IMR-90 (cell line): Measurements from ENCODE around the gene NXPE3. TPM values are rescaled to one million over a fixed set of nuclear protein-coding genes. Genes with fewer than 3 reads are reported as not detected.

ENCODE experiments used
- ATAC-seq: fragments of 200-7000 bp; cut with Tn5 transposase; 2 replicates; pipeline ENCODE4 v1.9.1; 2020; ENCODE audit warnings: low read depth, mild to moderate bottlenecking, moderate library complexity
- BruUV-seq: library from RNA; stranded (reverse); fragments of 400-500 nt; replicated peaks from 2 replicates; lab custom pipeline; 2021; lab: Mats Ljungman, UMichigan
- CTCF ChIA-PET: fragments of 300-600 bp; formaldehyde crosslinking; extraction: SDS; loops from one replicate; lab custom pipeline; 2021; ENCODE audit warnings: antibody characterized with exemption; lab: Yijun Ruan, JAX
- POLR2A ChIA-PET: fragments of 300-600 bp; sonication (Branson Sonifier 250); formaldehyde crosslinking; loops from one replicate; lab custom pipeline; 2022; ENCODE audit warnings: antibody characterized with exemption; ENCODE audit not compliant: unreplicated experiment; lab: Charles Lee
- DNase-seq: peaks from one replicate; pipeline ENCODE4 v3.0.0; 2013
- H2AFZ ChIP-seq: replicated peaks from 2 replicates; pipeline ENCODE3; 2013; ENCODE audit warnings: low read length, mild to moderate bottlenecking; ENCODE audit not compliant: poor library complexity
- H2AK5ac ChIP-seq: 2 replicates; pipeline ENCODE4 v1.6.1; 2013; ENCODE audit warnings: low read depth, low read length, inconsistent platforms
- H2AK9ac ChIP-seq: replicated peaks from 2 replicates; pipeline ENCODE3; 2013; ENCODE audit warnings: mild to moderate bottlenecking, low read depth, low read length, moderate library complexity; ENCODE audit not compliant: poor library complexity
- H2BK120ac ChIP-seq: 2 replicates; pipeline ENCODE4 v1.6.1; 2013; ENCODE audit warnings: low read depth, low read length, inconsistent platforms
- H2BK15ac ChIP-seq: 3 replicates; pipeline ENCODE4 v1.6.1; 2013; ENCODE audit warnings: low read depth, low read length, inconsistent platforms
- H2BK20ac ChIP-seq: 2 replicates; pipeline ENCODE4 v1.6.1; 2013; ENCODE audit warnings: low read depth, mild to moderate bottlenecking, inconsistent platforms, low read length, moderate library complexity
- H2BK5ac ChIP-seq: 2 replicates; pipeline ENCODE4 v1.6.1; 2013; ENCODE audit warnings: mild to moderate bottlenecking, low read depth, low read length, inconsistent platforms; ENCODE audit not compliant: poor library complexity, severe bottlenecking
- H3K14ac ChIP-seq: replicated peaks from 2 replicates; pipeline ENCODE4 v1.6.1; 2013; ENCODE audit warnings: low read depth, low read length, inconsistent platforms
- H3K18ac ChIP-seq: 2 replicates; pipeline ENCODE4 v1.6.1; 2013; ENCODE audit warnings: low read depth, low read length, control low read depth
- H3K23ac ChIP-seq: 2 replicates; pipeline ENCODE4 v1.6.1; 2013; ENCODE audit warnings: low read depth, low read length, inconsistent platforms
- H3K27ac ChIP-seq: 2 replicates; pipeline ENCODE4 v1.5.1; 2013; ENCODE audit warnings: mild to moderate bottlenecking, control low read depth, low read length; ENCODE audit not compliant: insufficient read depth
- H3K27me3 ChIP-seq: 2 replicates; pipeline ENCODE4 v1.6.1; 2013; ENCODE audit warnings: low read length; ENCODE audit not compliant: control insufficient read depth, insufficient read depth
- H3K36me3 ChIP-seq: 2 replicates; pipeline ENCODE4 v1.6.1; 2013; ENCODE audit warnings: low read length, mixed read lengths; ENCODE audit not compliant: control insufficient read depth, insufficient read depth
- H3K4ac ChIP-seq: 2 replicates; pipeline ENCODE4 v1.6.1; 2013; ENCODE audit warnings: low read depth, low read length, inconsistent platforms
- H3K4me1 ChIP-seq: 2 replicates; pipeline ENCODE4 v1.6.1; 2013; ENCODE audit warnings: low read length, mixed read lengths; ENCODE audit not compliant: control insufficient read depth, insufficient read depth
- H3K4me2 ChIP-seq: 2 replicates; pipeline ENCODE4 v1.6.1; 2013; ENCODE audit warnings: low read depth, mild to moderate bottlenecking, control low read depth, low read length, moderate library complexity
- H3K4me3 ChIP-seq: 2 replicates; pipeline ENCODE4 v1.5.1; 2013; ENCODE audit warnings: low read depth, mild to moderate bottlenecking, control low read depth, low read length, moderate library complexity; ENCODE audit not compliant: insufficient read depth
- H3K56ac ChIP-seq: 2 replicates; pipeline ENCODE4 v1.6.1; 2013; ENCODE audit warnings: low read length, inconsistent platforms; ENCODE audit not compliant: insufficient read depth; ENCODE audit errors: extremely low read depth
- H3K79me1 ChIP-seq, 2 experiments: 2 replicates each; pipeline ENCODE4 v1.6.1; 2013; ENCODE audit warnings: low read length in 2 of 2, inconsistent platforms in 1 of 2, low read depth in 1 of 2
- H3K9ac ChIP-seq: 2 replicates; pipeline ENCODE4 v1.6.1; 2013; ENCODE audit warnings: low read depth, low read length, control low read depth
- H3K9me1 ChIP-seq: 2 replicates; pipeline ENCODE4 v1.6.1; 2013; ENCODE audit warnings: low read length, inconsistent platforms; ENCODE audit not compliant: insufficient read depth
- H3K9me3 ChIP-seq: 2 replicates; pipeline ENCODE4 v1.6.1; 2013; ENCODE audit warnings: low read length; ENCODE audit not compliant: control insufficient read depth, insufficient read depth
- H4K20me1 ChIP-seq: 2 replicates; pipeline ENCODE4 v1.6.1; 2013; ENCODE audit warnings: low read length, inconsistent platforms; ENCODE audit not compliant: insufficient read depth
- H4K5ac ChIP-seq: 2 replicates; pipeline ENCODE4 v1.6.1; 2013; ENCODE audit warnings: mild to moderate bottlenecking, low read depth, low read length, control low read depth
- H4K8ac ChIP-seq, 2 experiments: 2 replicates each; pipeline ENCODE4 v1.6.1; 2013; ENCODE audit warnings: low read depth in 2 of 2, low read length in 2 of 2, control low read depth in 1 of 2, inconsistent platforms in 1 of 2
- H4K91ac ChIP-seq: 2 replicates; pipeline ENCODE4 v1.6.1; 2013; ENCODE audit warnings: low read depth, low read length, inconsistent platforms; ENCODE audit not compliant: insufficient read depth
- FOS ChIP-seq: fragments of 150-350 bp; IDR thresholded peaks from 2 replicates; pipeline ENCODE4 v1.6.1; 2016; ENCODE audit warnings: low read depth, low read length
- WGBS, 2 experiments: methylation state at CpG; one replicate each; pipeline versions ENCODE4 v1.1.5 to v1.1.7; 2013; ENCODE audit warnings: missing lambda C conversion rate in 2 of 2; ENCODE audit not compliant: insufficient read length in 1 of 2; ENCODE audit errors: extremely low coverage in 2 of 2; 5-methylcytosine and 5-hydroxymethylcytosine counted together
- dilution Hi-C: fragments of 300-500 bp; cut with HindIII; formaldehyde crosslinking; loops from one replicate; pipeline ENCODE4 v1.14.3; 2018; ENCODE audit warnings: low sequenced_read_pairs; ENCODE audit not compliant: unreplicated experiment
- in situ Hi-C: fragments of 300-500 bp; cut with MboI; formaldehyde crosslinking; loops from 3 replicates; pipeline ENCODE4 v1.14.3; 2019; ENCODE audit warnings: low sequenced_read_pairs, inconsistent platforms, mixed read lengths
- intact Hi-C: fragments of 100-400 bp; cut with micrococcal nuclease; formaldehyde crosslinking; loops from 2 replicates; pipeline ENCODE4 v1.10.0; 2022
- polyA plus RNA-seq, 3 experiments: library from polyadenylated mRNA; depleted of rRNA; stranded (reverse); fragments of >200 nt; gene quantifications; 2 replicates each; pipeline ENCODE4 v1.2.3, GENCODE V29; 2012; ENCODE audit warnings: low replicate concordance in 1 of 3
- total RNA-seq: library from RNA; depleted of rRNA; stranded (reverse); fragments of >200 nt; gene quantifications from 2 replicates; pipeline ENCODE4 v1.2.3, GENCODE V29; 2012

Gene NXPE3
- total and polyA plus RNA-seq, 2 of the 4 experiments (the other 2 are of a cell fraction), result 20.0 to 23.8 TPM

DNA sequence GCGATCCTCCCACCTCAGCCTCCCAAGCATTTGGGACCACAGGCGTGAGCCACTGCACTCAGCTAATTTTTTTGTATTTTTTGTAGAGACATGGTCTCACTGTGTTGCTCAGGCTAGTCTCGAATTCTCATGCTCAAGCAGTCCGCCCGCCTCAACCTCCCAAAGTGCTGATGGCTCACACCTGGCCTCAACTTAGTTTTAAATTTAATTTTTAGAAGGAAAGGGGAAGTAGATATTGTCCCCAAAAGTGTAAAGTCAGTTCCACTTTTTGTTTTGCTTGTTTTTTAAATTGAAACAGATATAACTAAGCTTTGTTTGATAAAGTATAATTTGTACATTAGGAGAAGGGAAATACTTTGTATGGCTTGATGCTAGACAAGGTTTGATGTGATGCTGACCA is 39.0 kb downstream of the NXPE3 start:
- BruUV-seq, result no TSS peak
- ATAC-seq (no peak), DNase-seq (no peak)
- Histone ChIP-seq H2BK5ac (no peak overlapping the region), H2BK120ac (no peak overlapping the region), H3K23ac (no peak overlapping the region), H3K9ac (no peak overlapping the region), H4K5ac (no peak overlapping the region), H2AK9ac (no peak overlapping the region), H3K79me1 (peaks cover 7 to 12% of the 10 kb centered on the region in 2 experiments; a peak in 3 of 4 replicates), H3K9me1 (peaks cover 6% of the 10 kb centered on the region; the same call in 1 of the 2 replicates), H3K18ac (no peak overlapping the region), H3K27ac (no peak overlapping the region), H4K20me1 (no peaks in the 10 kb centered on the region), H3K4me1 (no peaks in the 10 kb centered on the region; the same call in 1 of the 2 replicates), H3K4me2 (no peak overlapping the region), H2BK20ac (no peak overlapping the region), H2AK5ac (no peak overlapping the region), H3K14ac (no peak overlapping the region), H2BK15ac (no peak overlapping the region), H3K27me3 (no peaks in the 10 kb centered on the region), H2AFZ (no peak overlapping the region), H3K36me3 (peaks cover 11% of the 10 kb centered on the region), H3K4me3 (no peak overlapping the region), H3K9me3 (no peaks in the 10 kb centered on the region), H3K4ac (no peak overlapping the region), H4K8ac (no peak overlapping the region), H3K56ac (no peak overlapping the region), H4K91ac (no peak overlapping the region)
- TF ChIP-seq FOS, result no peak
- dilution Hi-C loops (no loop called here), intact Hi-C loops (no loop called here), in situ Hi-C loops (no loop called here)
- WGBS, 2 experiments, result no CpG with 5 or more reads among the region's 5 CpGs
- CTCF ChIA-PET, result interaction anchor here (1.1 kb wide), 1 partner anchor 407 kb away, joined by 4 read pairs; no protein-coding TSS in a partner anchor
- POLR2A ChIA-PET, result interaction anchor here (0.5 kb wide), 1 partner anchor 10 kb away, joined by 3 read pairs; no protein-coding TSS in a partner anchor
